ENCODE results near the gene CFAP141. TPM values are rescaled to one million over a fixed set of nuclear protein-coding genes. Genes with fewer than 3 reads are reported as not detected.

CFAP141 gene
- total and polyA plus RNA-seq, 2 of the 13 experiments (the other 11 are each of a cell fraction or from before 2014, with no cell fraction given), result not detected

DNA sequence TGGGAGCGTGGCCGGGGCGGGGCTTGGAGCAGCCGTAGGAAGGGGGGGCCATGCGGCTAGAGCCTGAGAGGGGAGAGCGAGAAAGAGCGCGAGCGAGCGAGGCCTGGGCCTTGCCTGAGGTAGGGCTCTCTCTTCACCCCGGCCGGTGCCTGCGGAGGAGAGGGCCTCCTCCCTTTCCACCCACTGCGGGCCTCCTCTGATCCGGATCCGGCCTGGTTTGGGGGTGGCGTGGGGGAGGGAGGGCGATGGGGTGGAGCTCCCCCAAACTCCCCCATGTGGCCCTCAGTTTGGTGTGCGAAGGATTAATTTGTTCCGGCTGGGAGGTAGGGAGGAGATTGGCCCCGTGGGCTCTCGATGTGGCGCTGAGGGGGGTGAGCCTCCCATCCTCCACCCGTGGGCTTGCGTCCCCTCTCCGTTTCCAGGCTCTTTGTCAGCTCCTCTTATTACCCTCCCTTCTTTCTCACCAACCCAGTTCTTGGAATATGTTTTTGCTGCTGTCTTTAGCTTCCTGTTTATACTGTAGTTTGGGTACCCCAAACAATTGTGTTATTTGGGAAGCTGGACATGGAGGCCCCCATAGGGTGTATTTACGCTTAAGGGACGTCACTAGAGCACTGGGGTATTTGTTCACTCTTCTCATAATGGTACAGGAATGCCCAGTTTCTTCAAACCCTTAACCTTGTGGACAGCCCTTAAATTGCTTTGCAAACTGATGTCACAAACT is 15.3 kb upstream of the CFAP141 start (continued):
- TF ChIP-seq ATF4 (CRISPR knock-in tag; IDR thresholded peaks at IDR 0.05), result no peak
- no peak; the same call in 1 of the 2 replicates for TF ChIP-seq TAF1 (CRISPR knock-in tag; IDR thresholded peaks at IDR 0.05)
- TF ChIP-seq ZNF432 (CRISPR knock-in tag; IDR thresholded peaks at IDR 0.05; ENCODE audit: borderline replicate concordance), result no peak
- no peak for TF ChIP-seq ZBTB3 (CRISPR knock-in tag; IDR thresholded peaks at IDR 0.05; ENCODE audit: borderline replicate concordance, low read depth)
- TF ChIP-seq GABPA (IDR thresholded peaks at IDR 0.05; ENCODE audit: low read depth, low read length), result no peak
- 0 out of 2 replicates have a peak, but pooled peaks have one; percentile 15 for TF ChIP-seq GABPA (CRISPR knock-in tag; IDR thresholded peaks at IDR 0.05; ENCODE audit: low read depth)
- TF ChIP-seq, protein P1, sequence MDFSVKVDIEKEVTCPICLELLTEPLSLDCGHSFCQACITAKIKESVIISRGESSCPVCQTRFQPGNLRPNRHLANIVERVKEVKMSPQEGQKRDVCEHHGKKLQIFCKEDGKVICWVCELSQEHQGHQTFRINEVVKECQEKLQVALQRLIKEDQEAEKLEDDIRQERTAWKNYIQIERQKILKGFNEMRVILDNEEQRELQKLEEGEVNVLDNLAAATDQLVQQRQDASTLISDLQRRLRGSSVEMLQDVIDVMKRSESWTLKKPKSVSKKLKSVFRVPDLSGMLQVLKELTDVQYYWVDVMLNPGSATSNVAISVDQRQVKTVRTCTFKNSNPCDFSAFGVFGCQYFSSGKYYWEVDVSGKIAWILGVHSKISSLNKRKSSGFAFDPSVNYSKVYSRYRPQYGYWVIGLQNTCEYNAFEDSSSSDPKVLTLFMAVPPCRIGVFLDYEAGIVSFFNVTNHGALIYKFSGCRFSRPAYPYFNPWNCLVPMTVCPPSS (IDR thresholded peaks at IDR 0.05), result no peak
- TF ChIP-seq POGZ (CRISPR knock-in tag; IDR thresholded peaks at IDR 0.05), result no peak
- no peak for TF ChIP-seq ZNF121 (CRISPR knock-in tag; IDR thresholded peaks at IDR 0.05)
- TF ChIP-seq ZNF562 (CRISPR knock-in tag; IDR thresholded peaks at IDR 0.05; ENCODE audit: borderline replicate concordance), result no peak
- TF ChIP-seq RXRB (CRISPR knock-in tag; IDR thresholded peaks at IDR 0.05; ENCODE audit: borderline replicate concordance), result no peak
- TF ChIP-seq ZNF83 (CRISPR knock-in tag; IDR thresholded peaks at IDR 0.05; ENCODE audit: borderline replicate concordance), result no peak
- TF ChIP-seq RFX3 (CRISPR knock-in tag; IDR thresholded peaks at IDR 0.05), result no peak
- peak; percentile 87 for TF ChIP-seq ZFY (CRISPR knock-in tag; IDR thresholded peaks at IDR 0.05)
- TF ChIP-seq PRMT3 (CRISPR knock-in tag; IDR thresholded peaks at IDR 0.05; ENCODE audit: borderline replicate concordance, low read depth), result no peak
- TF ChIP-seq ZSCAN29 (CRISPR knock-in tag; conservative IDR thresholded peaks at IDR 0.05), result no peak
- TF ChIP-seq CEBPG (CRISPR knock-in tag; IDR thresholded peaks at IDR 0.05), result no peak
- TF ChIP-seq ZNF780A (CRISPR knock-in tag; IDR thresholded peaks at IDR 0.05), result no peak
- no peak for TF ChIP-seq ZNF232 (CRISPR knock-in tag; IDR thresholded peaks at IDR 0.05; ENCODE audit: borderline replicate concordance)
- no peak for TF ChIP-seq ZNF776 (CRISPR knock-in tag; IDR thresholded peaks at IDR 0.05)
- 0 out of 2 replicates have a peak, but pooled peaks have one; percentile 15 for TF ChIP-seq KDM5A (IDR thresholded peaks at IDR 0.05; ENCODE audit: borderline replicate concordance, low read length)
- TF ChIP-seq PHF5A (CRISPR knock-in tag; IDR thresholded peaks at IDR 0.05; ENCODE audit: low read depth, unreplicated experiment), result no peak
- TF ChIP-seq, protein P2, sequence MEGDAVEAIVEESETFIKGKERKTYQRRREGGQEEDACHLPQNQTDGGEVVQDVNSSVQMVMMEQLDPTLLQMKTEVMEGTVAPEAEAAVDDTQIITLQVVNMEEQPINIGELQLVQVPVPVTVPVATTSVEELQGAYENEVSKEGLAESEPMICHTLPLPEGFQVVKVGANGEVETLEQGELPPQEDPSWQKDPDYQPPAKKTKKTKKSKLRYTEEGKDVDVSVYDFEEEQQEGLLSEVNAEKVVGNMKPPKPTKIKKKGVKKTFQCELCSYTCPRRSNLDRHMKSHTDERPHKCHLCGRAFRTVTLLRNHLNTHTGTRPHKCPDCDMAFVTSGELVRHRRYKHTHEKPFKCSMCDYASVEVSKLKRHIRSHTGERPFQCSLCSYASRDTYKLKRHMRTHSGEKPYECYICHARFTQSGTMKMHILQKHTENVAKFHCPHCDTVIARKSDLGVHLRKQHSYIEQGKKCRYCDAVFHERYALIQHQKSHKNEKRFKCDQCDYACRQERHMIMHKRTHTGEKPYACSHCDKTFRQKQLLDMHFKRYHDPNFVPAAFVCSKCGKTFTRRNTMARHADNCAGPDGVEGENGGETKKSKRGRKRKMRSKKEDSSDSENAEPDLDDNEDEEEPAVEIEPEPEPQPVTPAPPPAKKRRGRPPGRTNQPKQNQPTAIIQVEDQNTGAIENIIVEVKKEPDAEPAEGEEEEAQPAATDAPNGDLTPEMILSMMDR (CRISPR knock-in tag; IDR thresholded peaks at IDR 0.05), result no peak

All from HepG2 (cell line).